Neural cell (in vitro differentiated cells): Measurements from ENCODE around the gene PC. TPM values are rescaled to one million over a fixed set of nuclear protein-coding genes. Genes with fewer than 3 reads are reported as not detected.

Experiments
- H2AFZ ChIP-seq: fragments of 200-600, 300-800 bp; sonication (generic), shearing (Covaris generic); 2 replicates; pipeline ENCODE4 v1.6.0; 2014; ENCODE audit warnings: low read depth, mild to moderate bottlenecking, antibody characterized with exemption, low read length, moderate library complexity
- H3F3A ChIP-seq: fragments of 200-600 bp; shearing (Covaris generic); 2 replicates; pipeline ENCODE4 v1.6.1; 2016; ENCODE audit warnings: mild to moderate bottlenecking, moderate library complexity, mixed read lengths, antibody characterized with exemption, low read length; ENCODE audit not compliant: insufficient read depth, poor library complexity, severe bottlenecking
- H3K27ac ChIP-seq: fragments of 200-600, 300-800 bp; sonication (generic), shearing (Covaris generic); 2 replicates; pipeline ENCODE4 v1.5.1; 2014; ENCODE audit warnings: mild to moderate bottlenecking, low read length, moderate library complexity
- H3K27me3 ChIP-seq: fragments of 300-800, 200-600 bp; sonication (generic), shearing (Covaris generic); 2 replicates; pipeline ENCODE4 v1.6.0; 2014; ENCODE audit warnings: mild to moderate bottlenecking, low read depth, low read length, moderate library complexity; ENCODE audit not compliant: insufficient read depth
- H3K36me3 ChIP-seq: fragments of 300-800, 200-600 bp; sonication (generic), shearing (Covaris generic); 2 replicates; pipeline ENCODE4 v1.5.1; 2014; ENCODE audit warnings: mild to moderate bottlenecking, antibody characterized with exemption, low read length, moderate library complexity; ENCODE audit not compliant: insufficient read depth
- H3K4me2 ChIP-seq: fragments of 300-800, 200-600 bp; sonication (generic), shearing (Covaris generic); 2 replicates; pipeline ENCODE4 v1.6.0; 2014; ENCODE audit warnings: mild to moderate bottlenecking, low read length
- H3K4me3 ChIP-seq: fragments of 300-800, 200-600 bp; sonication (generic), shearing (Covaris generic); 2 replicates; pipeline ENCODE4 v1.5.1; 2014; ENCODE audit warnings: mild to moderate bottlenecking, low read length, moderate library complexity
- H3K79me2 ChIP-seq: fragments of 200-600 bp; shearing (Covaris generic); replicated peaks from 2 replicates; pipeline ENCODE4 v1.6.0; 2014; ENCODE audit warnings: mild to moderate bottlenecking, low read length, moderate library complexity; ENCODE audit not compliant: insufficient read depth
- H3K9ac ChIP-seq: fragments of 300-800, 200-600 bp; sonication (generic), shearing (Covaris generic); 2 replicates; pipeline ENCODE4 v1.6.1; 2016; ENCODE audit warnings: mild to moderate bottlenecking, low read length, mixed read lengths
- H3K9me2 ChIP-seq: fragments of 200-600 bp; shearing (Covaris generic); 2 replicates; pipeline ENCODE4 v1.6.1; 2016; ENCODE audit warnings: mild to moderate bottlenecking, low read length, mixed read lengths; ENCODE audit not compliant: insufficient read depth
- H3K9me3 ChIP-seq: fragments of 200-600, 300-800 bp; sonication (generic), shearing (Covaris generic); 2 replicates; pipeline ENCODE4 v1.6.1; 2016; ENCODE audit warnings: mild to moderate bottlenecking, mixed run types, low read length, moderate library complexity, mixed read lengths
- H4K20me1 ChIP-seq: fragments of 200-600 bp; shearing (Covaris generic); 2 replicates; pipeline ENCODE4 v1.6.1; 2016; ENCODE audit warnings: mild to moderate bottlenecking, mixed run types; ENCODE audit not compliant: insufficient read depth
- CTCF ChIP-seq: fragments of 450-650 bp; IDR thresholded peaks from 2 replicates; pipeline ENCODE4 v1.5.1; 2014; ENCODE audit warnings: antibody characterized with exemption, mild to moderate bottlenecking, moderate library complexity; ENCODE audit not compliant: poor library complexity, severe bottlenecking
- EP300 ChIP-seq: fragments of 450-650 bp; conservative IDR thresholded peaks from 2 replicates; pipeline ENCODE4 v1.6.1; 2014; ENCODE audit warnings: antibody characterized with exemption, mild to moderate bottlenecking, moderate library complexity; ENCODE audit not compliant: poor library complexity, severe bottlenecking
- EZH2 ChIP-seq: fragments of 200-600, 300-800 bp; shearing (Covaris generic), sonication (generic); IDR thresholded peaks from 2 replicates; pipeline ENCODE4 v1.6.1; 2014; ENCODE audit warnings: antibody characterized with exemption, low read length, borderline replicate concordance, mild to moderate bottlenecking; ENCODE audit not compliant: insufficient read depth, poor library complexity, severe bottlenecking
- MXI1 ChIP-seq: fragments of 450-650 bp; conservative IDR thresholded peaks from 2 replicates; pipeline ENCODE4 v1.6.1; 2014; ENCODE audit warnings: antibody characterized with exemption, mild to moderate bottlenecking; ENCODE audit not compliant: poor library complexity, severe bottlenecking
- POLR2AphosphoS5 ChIP-seq: IDR thresholded peaks from 2 replicates; pipeline ENCODE4 v1.6.1; 2012
- RAD21 ChIP-seq: fragments of 450-650 bp; conservative IDR thresholded peaks from 2 replicates; pipeline ENCODE4 v1.6.1; 2014; ENCODE audit warnings: antibody characterized with exemption, mild to moderate bottlenecking, moderate library complexity
- REST ChIP-seq: IDR thresholded peaks from 2 replicates; pipeline ENCODE4 v1.6.1; 2012; ENCODE audit warnings: borderline replicate concordance
- SMC3 ChIP-seq: fragments of 450-650 bp; conservative IDR thresholded peaks from 2 replicates; pipeline ENCODE4 v1.6.1; 2014; ENCODE audit warnings: antibody characterized with exemption, mild to moderate bottlenecking, moderate library complexity; ENCODE audit not compliant: poor library complexity
- TAF1 ChIP-seq: IDR thresholded peaks from 2 replicates; pipeline ENCODE4 v1.6.1; 2012; ENCODE audit warnings: low read depth
- polyA plus RNA-seq: library from polyadenylated mRNA; depleted of rRNA; stranded (reverse); fragments of >200 nt; gene quantifications from 2 replicates; pipeline ENCODE4 v1.2.3, GENCODE V29; 2014

PC gene
- polyA plus RNA-seq, 1 donor from 2014 or later, result 8.9 TPM

- Histone ChIP-seq H3K4me3 (no peak overlapping the region), H3F3A (no peaks in the 10 kb centered on the region), H3K9ac (no peak overlapping the region), H4K20me1 (no peaks in the 10 kb centered on the region), H3K4me2 (no peak overlapping the region), H3K79me2 (no peaks in the 10 kb centered on the region), H3K9me3 (no peaks in the 10 kb centered on the region), H3K9me2 (no peaks in the 10 kb centered on the region), H3K27ac (no peak overlapping the region), H3K27me3 (no peaks in the 10 kb centered on the region), H2AFZ (no peak overlapping the region), H3K36me3 (no peaks in the 10 kb centered on the region)
- no peak for TF ChIP-seq EZH2
- no peak for TF ChIP-seq REST
- no peak for TF ChIP-seq POLR2AphosphoS5
- TF ChIP-seq CTCF, result no peak
- TF ChIP-seq RAD21, result no peak
- no peak for TF ChIP-seq EP300
- no peak for TF ChIP-seq MXI1
Observed at GRCh38 chr11:66936311-66936711, 21.9 kb downstream of the PC start.

GRCh38 chr11:66934950-66935779, 23.0 kb downstream of the PC start:
- Histone ChIP-seq H3F3A (no peaks in the 10 kb centered on the region), H3K4me2 (no peak overlapping the region), H3K27ac (no peak overlapping the region), H3K36me3 (no peaks in the 10 kb centered on the region), H3K9ac (no peak overlapping the region), H4K20me1 (no peaks in the 10 kb centered on the region), H3K9me3 (no peaks in the 10 kb centered on the region), H3K4me3 (no peak overlapping the region), H3K79me2 (no peaks in the 10 kb centered on the region), H3K27me3 (no peaks in the 10 kb centered on the region), H2AFZ (no peak overlapping the region), H3K9me2 (no peaks in the 10 kb centered on the region)
- no peak for TF ChIP-seq CTCF
- no peak for TF ChIP-seq RAD21
- TF ChIP-seq SMC3, result no peak
- no peak for TF ChIP-seq REST
- TF ChIP-seq TAF1, result no peak
- TF ChIP-seq EZH2, result no peak
- no peak for TF ChIP-seq EP300
- TF ChIP-seq POLR2AphosphoS5, result no peak
- no peak for TF ChIP-seq MXI1
